ENCODE results near the gene GRIP2. TPM values are rescaled to one million over a fixed set of nuclear protein-coding genes. Genes with fewer than 3 reads are reported as not detected.

Gene GRIP2
- total RNA-seq, 4 donors from 2014 or later, result 0.45 to 0.92 (median 0.66) TPM

DNA sequence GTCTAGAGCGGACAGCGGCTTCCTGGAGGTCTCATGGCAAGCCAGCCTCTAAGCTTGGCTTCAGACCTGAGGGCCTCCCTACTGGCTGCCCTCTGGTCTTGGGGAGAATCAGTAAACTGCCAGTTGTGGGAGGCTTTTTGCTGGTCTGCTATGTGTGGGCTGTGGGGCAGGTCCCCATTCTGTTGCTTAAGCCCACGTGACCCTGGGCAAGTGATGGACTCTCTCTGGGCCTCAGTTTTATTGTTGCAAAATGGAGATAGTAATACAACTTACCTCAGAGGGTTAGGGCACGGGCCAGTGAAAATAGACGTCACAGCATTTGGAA, 76.0 kb downstream of the GRIP2 start:
- 100% methylated on average over 2 of the region's 5 CpGs for WGBS
- intact Hi-C loops (cut with DNase I), result no loop called here
- no peak for DNase-seq (ENCODE audit: extremely low spot score)
- H3K27ac ChIP-seq (replicated peaks in 1 of 4), result no peak overlapping the region
- peaks cover 21 to 26% (median 23%) of the 10 kb centered on the region in 4 donors for H3K4me1 ChIP-seq
- no peaks in the 10 kb centered on the region for H3K9me3 ChIP-seq
- peaks cover 10 to 59% (median 50%) of the 10 kb centered on the region in 4 donors for H3K36me3 ChIP-seq
- H3K4me3 ChIP-seq, result no peak overlapping the region
- no peaks in the 10 kb centered on the region for H3K27me3 ChIP-seq
- no peak for TF ChIP-seq EP300 (IDR thresholded peaks at IDR 0.05)
- TF ChIP-seq, protein P1, sequence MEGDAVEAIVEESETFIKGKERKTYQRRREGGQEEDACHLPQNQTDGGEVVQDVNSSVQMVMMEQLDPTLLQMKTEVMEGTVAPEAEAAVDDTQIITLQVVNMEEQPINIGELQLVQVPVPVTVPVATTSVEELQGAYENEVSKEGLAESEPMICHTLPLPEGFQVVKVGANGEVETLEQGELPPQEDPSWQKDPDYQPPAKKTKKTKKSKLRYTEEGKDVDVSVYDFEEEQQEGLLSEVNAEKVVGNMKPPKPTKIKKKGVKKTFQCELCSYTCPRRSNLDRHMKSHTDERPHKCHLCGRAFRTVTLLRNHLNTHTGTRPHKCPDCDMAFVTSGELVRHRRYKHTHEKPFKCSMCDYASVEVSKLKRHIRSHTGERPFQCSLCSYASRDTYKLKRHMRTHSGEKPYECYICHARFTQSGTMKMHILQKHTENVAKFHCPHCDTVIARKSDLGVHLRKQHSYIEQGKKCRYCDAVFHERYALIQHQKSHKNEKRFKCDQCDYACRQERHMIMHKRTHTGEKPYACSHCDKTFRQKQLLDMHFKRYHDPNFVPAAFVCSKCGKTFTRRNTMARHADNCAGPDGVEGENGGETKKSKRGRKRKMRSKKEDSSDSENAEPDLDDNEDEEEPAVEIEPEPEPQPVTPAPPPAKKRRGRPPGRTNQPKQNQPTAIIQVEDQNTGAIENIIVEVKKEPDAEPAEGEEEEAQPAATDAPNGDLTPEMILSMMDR (IDR thresholded peaks at IDR 0.05), result no peak
- TF ChIP-seq POLR2AphosphoS5 (IDR thresholded peaks at IDR 0.05), result no peak
- TF ChIP-seq POLR2A (IDR thresholded peaks at IDR 0.05; ENCODE audit: low read depth), result no peak

DNA sequence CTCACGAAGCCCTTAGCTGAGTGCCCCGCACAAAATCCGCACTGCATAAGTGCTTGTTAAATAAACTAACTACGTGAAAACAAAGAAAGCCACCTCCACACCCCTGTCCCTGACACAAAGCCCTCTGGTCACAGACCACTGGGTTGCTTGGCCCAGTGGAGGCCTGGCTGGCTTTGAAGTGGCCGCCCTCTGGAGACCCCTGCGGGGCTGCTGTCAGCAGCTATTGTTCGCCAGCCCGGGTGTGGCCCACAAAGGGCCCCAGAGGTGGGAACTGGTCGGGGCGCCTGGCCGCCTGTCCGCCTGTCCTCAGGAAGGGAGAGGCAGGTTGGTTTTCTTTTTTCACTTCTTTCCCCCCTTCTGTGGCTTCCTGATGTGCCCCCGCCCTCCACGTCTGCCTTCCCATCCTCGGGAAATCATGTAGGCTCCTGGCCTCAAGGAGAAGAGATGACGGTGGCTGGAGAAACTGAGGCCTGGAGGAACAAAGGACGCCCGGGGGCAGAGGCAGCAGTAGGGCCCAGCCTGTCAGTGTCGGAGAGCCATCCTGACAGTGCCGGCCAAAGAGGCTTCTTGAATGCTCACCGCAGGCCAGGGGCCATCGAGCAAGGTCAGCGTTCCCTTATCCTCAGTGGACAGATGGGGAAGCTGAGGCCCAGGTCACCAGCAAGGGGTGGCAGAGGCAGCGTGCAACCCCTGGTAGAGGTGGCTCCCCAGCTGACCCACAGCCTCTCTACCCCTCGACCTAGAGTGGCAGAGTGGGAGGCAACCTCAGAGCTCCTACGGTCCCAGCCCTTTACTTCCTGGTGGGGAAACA, 76.6 kb downstream of the GRIP2 start:
- Histone ChIP-seq H3K27ac (replicated peaks in 1 of 4) (no peak overlapping the region), H3K4me1 (peaks cover 21 to 28% (median 23%) of the 10 kb centered on the region in 4 donors), H3K36me3 (peaks cover 10 to 53% (median 48%) of the 10 kb centered on the region in 4 donors), H3K9me3 (no peaks in the 10 kb centered on the region), H3K27me3 (no peaks in the 10 kb centered on the region), H3K4me3 (no peak overlapping the region)
- no peak for DNase-seq (ENCODE audit: extremely low spot score)
- intact Hi-C loops (cut with DNase I), result no loop called here
- TF ChIP-seq EP300 (IDR thresholded peaks at IDR 0.05) (no peak), POLR2AphosphoS5 (IDR thresholded peaks at IDR 0.05) (no peak), POLR2A (IDR thresholded peaks at IDR 0.05; ENCODE audit: low read depth) (no peak)
- TF ChIP-seq, protein P1 (IDR thresholded peaks at IDR 0.05), result no peak
- 89% methylated on average over 17 of the region's 26 CpGs for WGBS

DNA sequence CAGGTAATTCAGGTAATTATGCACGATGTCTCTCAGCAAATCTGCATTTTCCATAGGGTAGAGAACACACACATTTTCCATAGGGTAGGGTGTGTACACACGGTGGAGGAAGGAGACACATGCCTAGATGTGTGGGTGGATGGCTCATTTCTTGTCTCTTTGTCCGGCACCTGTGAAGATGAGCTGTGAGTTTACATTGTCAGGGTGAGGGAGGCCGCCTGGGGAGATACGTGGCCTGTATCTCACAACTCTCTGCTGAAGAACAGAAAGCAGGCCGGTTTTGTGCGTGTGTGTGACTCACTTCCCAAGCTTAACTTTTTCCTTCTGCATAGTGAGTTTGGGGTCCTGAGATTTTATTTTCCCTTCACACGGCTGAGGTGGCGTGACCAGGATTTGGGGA, 77.4 kb downstream of the GRIP2 start:
- WGBS, result 92% methylated on average over 9 of the region's 9 CpGs
- Histone ChIP-seq H3K9me3 (no peaks in the 10 kb centered on the region), H3K4me3 (no peak overlapping the region), H3K27me3 (no peaks in the 10 kb centered on the region), H3K4me1 (peaks cover 21 to 28% (median 23%) of the 10 kb centered on the region in 4 donors), H3K27ac (replicated peaks in 1 of 4) (no peak overlapping the region), H3K36me3 (peaks cover 10 to 49% (median 46%) of the 10 kb centered on the region in 4 donors)
- intact Hi-C loops (cut with DNase I), result no loop called here
- TF ChIP-seq POLR2A (IDR thresholded peaks at IDR 0.05; ENCODE audit: low read depth), result no peak
- TF ChIP-seq POLR2AphosphoS5 (IDR thresholded peaks at IDR 0.05), result no peak
- TF ChIP-seq, protein P1 (IDR thresholded peaks at IDR 0.05), result no peak
- TF ChIP-seq EP300 (IDR thresholded peaks at IDR 0.05), result no peak
- no peak for DNase-seq (ENCODE audit: extremely low spot score)

DNA sequence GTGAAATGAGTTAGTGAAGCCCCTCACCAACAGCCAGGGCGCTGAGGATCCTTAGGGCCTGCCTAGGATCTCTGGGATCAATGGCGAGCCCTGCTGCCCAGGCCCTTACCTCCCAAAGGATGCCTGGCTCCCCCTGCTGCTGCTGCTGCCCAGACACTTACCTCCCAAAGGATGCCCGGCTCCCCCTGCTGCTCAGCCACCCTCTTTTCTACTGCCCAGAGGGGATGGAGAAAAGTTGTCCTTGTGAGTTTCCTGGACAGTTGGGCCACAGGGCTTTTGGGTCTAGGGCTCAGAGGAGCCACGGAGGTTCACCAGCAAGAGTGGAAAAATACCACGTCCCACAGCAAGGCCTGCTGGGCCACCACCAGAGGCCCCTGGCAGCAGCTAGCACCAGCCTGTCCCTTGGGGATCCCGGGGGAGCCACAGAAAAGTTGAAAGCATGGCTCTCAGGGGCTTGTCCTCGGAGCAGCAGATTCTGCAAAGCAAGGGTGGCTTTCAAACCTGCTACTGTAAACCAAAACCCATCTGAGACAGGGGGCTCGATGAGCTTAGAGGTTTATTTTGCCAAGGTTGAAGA, 78.3 kb downstream of the GRIP2 start:
- peaks cover 8 to 42% (median 37%) of the 10 kb centered on the region in 4 donors for H3K36me3 ChIP-seq
- no peak for TF ChIP-seq EP300 (IDR thresholded peaks at IDR 0.05)
- TF ChIP-seq, protein P1 (IDR thresholded peaks at IDR 0.05), result peak; percentile 26 to 59 (median 46)

More for the DNA sequence above, 78.3 kb downstream of the GRIP2 start:
- Histone ChIP-seq H3K27me3 (no peaks in the 10 kb centered on the region), H3K9me3 (no peaks in the 10 kb centered on the region), H3K27ac (replicated peaks in 1 of 4) (peak overlapping the region in 1 of 4 donors; percentile 53), H3K4me1 (peaks cover 21 to 28% (median 23%) of the 10 kb centered on the region in 4 donors), H3K4me3 (no peak overlapping the region)
- intact Hi-C loops (cut with DNase I), result no loop called here
- DNase-seq (ENCODE audit: extremely low spot score), result no peak
- 92% methylated on average over 6 of the region's 8 CpGs for WGBS

All from esophagus muscularis mucosa (tissue), 4 donors.